HEK293 (cell line): ENCODE data around the gene KRT222.

Experiments used
- GLI2 ChIP-seq: fragments of 450-650 bp; formaldehyde crosslinking; IDR thresholded peaks from 2 replicates; pipeline ENCODE4; 2017; ENCODE audit warnings: missing biosample characterization, missing genetic modification characterization, low read depth, borderline replicate concordance
- HOXC10 ChIP-seq: sonication (generic); formaldehyde crosslinking; IDR thresholded peaks from 2 replicates; pipeline ENCODE4 v1.8.1; 2023; ENCODE audit warnings: mild to moderate bottlenecking, missing genetic modification reagents
- KLF1 ChIP-seq: fragments of 450-650 bp; formaldehyde crosslinking; IDR thresholded peaks from 2 replicates; pipeline ENCODE4 v1.5.1; 2016; ENCODE audit warnings: missing biosample characterization, missing genetic modification characterization
- MZF1 ChIP-seq: fragments of 450-650 bp; formaldehyde crosslinking; IDR thresholded peaks from 2 replicates; pipeline ENCODE4 v1.5.1; 2017; ENCODE audit warnings: missing biosample characterization, missing genetic modification characterization, borderline replicate concordance
- ZBTB1 ChIP-seq: fragments of 450-650 bp; formaldehyde crosslinking; IDR thresholded peaks from 2 replicates; pipeline ENCODE4 v1.5.1; 2016; ENCODE audit warnings: missing biosample characterization, missing genetic modification characterization
- ZEB2 ChIP-seq: fragments of 450-650 bp; formaldehyde crosslinking; IDR thresholded peaks from 2 replicates; pipeline ENCODE4 v1.5.1; 2016; ENCODE audit warnings: missing biosample characterization, missing genetic modification characterization
- ZNF10 ChIP-seq: fragments of 450-650 bp; formaldehyde crosslinking; IDR thresholded peaks from 2 replicates; pipeline ENCODE4 v1.5.1; 2017; ENCODE audit warnings: missing biosample characterization, missing genetic modification characterization
- ZNF114 ChIP-seq: fragments of 450-650 bp; formaldehyde crosslinking; IDR thresholded peaks from 2 replicates; pipeline ENCODE4 v1.5.0; 2017; ENCODE audit warnings: missing biosample characterization, missing genetic modification characterization
- ZNF133 ChIP-seq: fragments of 450-650 bp; formaldehyde crosslinking; IDR thresholded peaks from 2 replicates; pipeline ENCODE4 v1.5.1; 2016; ENCODE audit warnings: missing biosample characterization, missing genetic modification characterization
- ZNF138 ChIP-seq: fragments of 450-650 bp; formaldehyde crosslinking; IDR thresholded peaks from 2 replicates; pipeline ENCODE4 v1.5.1; 2016; ENCODE audit warnings: missing biosample characterization, missing genetic modification characterization, borderline replicate concordance
- ZNF16 ChIP-seq: fragments of 450-650 bp; formaldehyde crosslinking; IDR thresholded peaks from 2 replicates; pipeline ENCODE4 v1.5.1; 2016; ENCODE audit warnings: low read depth, missing biosample characterization, missing genetic modification characterization
- ZNF324 ChIP-seq: fragments of 450-650 bp; formaldehyde crosslinking; IDR thresholded peaks from 2 replicates; pipeline ENCODE4 v1.5.1; 2016; ENCODE audit warnings: missing biosample characterization, missing genetic modification characterization
- ZNF341 ChIP-seq: fragments of 450-650 bp; formaldehyde crosslinking; IDR thresholded peaks from 2 replicates; pipeline ENCODE4; 2016; ENCODE audit warnings: low read depth, missing biosample characterization, missing genetic modification characterization
- ZNF366 ChIP-seq: fragments of 450-650 bp; formaldehyde crosslinking; conservative IDR thresholded peaks from 2 replicates; pipeline ENCODE4 v1.5.1; 2016; ENCODE audit warnings: missing biosample characterization, missing genetic modification characterization
- ZNF473 ChIP-seq: fragments of 450-650 bp; formaldehyde crosslinking; IDR thresholded peaks from 2 replicates; pipeline ENCODE4 v1.5.1; 2017; ENCODE audit warnings: missing biosample characterization, missing genetic modification characterization
- ZNF510 ChIP-seq: fragments of 450-650 bp; formaldehyde crosslinking; IDR thresholded peaks from 2 replicates; pipeline ENCODE4 v1.5.1; 2018; ENCODE audit warnings: mild to moderate bottlenecking, missing genetic modification characterization, missing biosample characterization; ENCODE audit not compliant: insufficient replicate concordance
- ZNF558 ChIP-seq: fragments of 450-650 bp; formaldehyde crosslinking; IDR thresholded peaks from 2 replicates; pipeline ENCODE4 v1.5.1; 2016; ENCODE audit warnings: missing biosample characterization, missing genetic modification characterization
- ZNF629 ChIP-seq: fragments of 450-650 bp; formaldehyde crosslinking; IDR thresholded peaks from 2 replicates; pipeline ENCODE4 v1.5.1; 2017; ENCODE audit warnings: missing biosample characterization, missing genetic modification characterization
- ZNF654 ChIP-seq: fragments of 450-650 bp; formaldehyde crosslinking; IDR thresholded peaks from 2 replicates; pipeline ENCODE4 v1.5.1; 2016; ENCODE audit warnings: low read depth, missing biosample characterization, missing genetic modification characterization
- ZNF670 ChIP-seq: fragments of 450-650 bp; formaldehyde crosslinking; IDR thresholded peaks from 2 replicates; pipeline ENCODE4 v1.5.1; 2016; ENCODE audit warnings: missing biosample characterization, missing genetic modification characterization, low read depth
- ZNF677 ChIP-seq: fragments of 450-650 bp; IDR thresholded peaks from 2 replicates; pipeline ENCODE4 v1.5.0; 2018; ENCODE audit warnings: missing biosample characterization, mild to moderate bottlenecking, missing genetic modification characterization, moderate library complexity
- ZNF792 ChIP-seq: fragments of 450-650 bp; formaldehyde crosslinking; IDR thresholded peaks from 2 replicates; pipeline ENCODE4 v1.5.1; 2016; ENCODE audit warnings: missing biosample characterization, missing genetic modification characterization
- ZNF830 ChIP-seq: fragments of 450-650 bp; IDR thresholded peaks from 2 replicates; pipeline ENCODE4 v1.5.0; 2018; ENCODE audit warnings: missing biosample characterization, missing genetic modification characterization, low read depth, mild to moderate bottlenecking, moderate library complexity
- TF ChIP-seq, protein P1 (sequence below): fragments of 450-650 bp; formaldehyde crosslinking; IDR thresholded peaks from 2 replicates; pipeline ENCODE4 v1.5.1; 2017; ENCODE audit warnings: missing biosample characterization, missing genetic modification characterization
- TF ChIP-seq, protein P2 (sequence below): fragments of 450-650 bp; formaldehyde crosslinking; IDR thresholded peaks from 2 replicates; pipeline ENCODE4 v1.5.1; 2017; ENCODE audit warnings: missing biosample characterization, missing genetic modification characterization
- TF ChIP-seq, protein P3 (sequence below): fragments of 450-650 bp; formaldehyde crosslinking; IDR thresholded peaks from 2 replicates; pipeline ENCODE4 v1.5.1; 2016; ENCODE audit warnings: missing biosample characterization, missing genetic modification characterization
- TF ChIP-seq, protein P4 (sequence below): fragments of 450-650 bp; formaldehyde crosslinking; IDR thresholded peaks from 2 replicates; pipeline ENCODE4 v1.5.1; 2016; ENCODE audit warnings: missing biosample characterization, missing genetic modification characterization
- TF ChIP-seq, protein P5 (sequence below): fragments of 450-650 bp; formaldehyde crosslinking; IDR thresholded peaks from 2 replicates; pipeline ENCODE4 v1.5.1; 2016; ENCODE audit warnings: missing biosample characterization, missing genetic modification characterization
- TF ChIP-seq, protein P6 (sequence below): fragments of 450-650 bp; formaldehyde crosslinking; IDR thresholded peaks from 2 replicates; pipeline ENCODE4 v1.5.1; 2017; ENCODE audit warnings: missing biosample characterization, missing genetic modification characterization

The KRT222 gene

DNA sequence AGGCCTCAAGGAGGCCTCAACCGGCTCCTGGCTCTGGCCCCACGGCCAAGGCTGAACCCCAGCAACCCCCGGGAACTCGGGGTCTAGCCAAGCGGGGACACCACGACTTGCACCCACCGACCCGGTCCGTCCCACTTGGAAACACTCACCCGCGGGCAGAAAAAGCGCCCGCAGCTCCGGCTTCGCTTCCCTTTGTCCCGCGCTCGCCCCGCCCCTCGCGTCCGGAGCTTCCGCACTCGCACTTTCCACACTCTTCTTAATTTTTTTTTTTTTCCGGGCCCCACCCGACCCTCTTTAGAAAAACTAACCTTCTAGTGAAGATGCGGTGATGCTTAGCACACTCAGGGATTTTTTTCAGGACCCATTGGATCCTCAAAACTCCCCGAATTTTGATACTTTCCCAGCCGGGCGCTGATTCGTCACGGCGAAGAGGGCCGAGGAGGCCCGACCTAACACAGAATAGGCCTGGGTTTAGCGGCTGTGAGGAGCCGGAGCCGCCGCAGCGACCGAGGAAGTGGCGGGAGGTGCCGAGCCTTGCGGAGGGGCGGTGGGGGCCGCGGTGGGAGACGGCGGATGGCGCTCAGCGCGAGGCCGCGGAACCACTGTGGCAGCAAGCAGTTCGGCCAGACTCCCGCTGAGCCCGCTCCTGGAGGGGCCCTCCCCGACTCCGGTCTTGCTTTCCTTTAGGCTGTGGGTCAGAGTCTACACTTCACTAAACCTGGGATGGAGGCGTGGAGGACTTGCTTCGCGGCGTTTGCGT lies 17.2 kb downstream of the KRT222 start, which contains the start of gene SMARCE1 (continued):
- TF ChIP-seq ZNF677 (tag by site-specific recombination) (no peak), ZEB2 (peak; percentile 53; the same call in 1 of the 2 replicates), HOXC10 (no peak), ZNF558 (tag by site-specific recombination) (no peak), ZNF510 (tag by site-specific recombination) (no peak), ZNF792 (tag by site-specific recombination) (peak; percentile 41; the same call in 1 of the 2 replicates), ZNF114 (tag by site-specific recombination) (no peak), KLF1 (peak; percentile 39; the same call in 1 of the 2 replicates), ZNF324 (no peak), ZNF341 (peak; percentile 51), ZNF133 (tag by site-specific recombination) (no peak), ZNF366 (tag by site-specific recombination) (0 out of 2 replicates have a peak, but pooled peaks have one; percentile 11), ZNF654 (tag by site-specific recombination) (no peak), ZNF830 (tag by site-specific recombination) (no peak), ZNF10 (tag by site-specific recombination) (peak; percentile 29; the same call in 1 of the 2 replicates), ZNF16 (tag by site-specific recombination) (no peak), ZNF473 (tag by site-specific recombination) (no peak; the same call in 1 of the 2 replicates), ZNF670 (tag by site-specific recombination) (no peak), ZBTB1 (tag by site-specific recombination) (no peak), GLI2 (tag by site-specific recombination) (no peak), MZF1 (tag by site-specific recombination) (no peak), ZNF138 (no peak), ZNF629 (peak; percentile 48; the same call in 1 of the 2 replicates)
- TF ChIP-seq, protein P1, sequence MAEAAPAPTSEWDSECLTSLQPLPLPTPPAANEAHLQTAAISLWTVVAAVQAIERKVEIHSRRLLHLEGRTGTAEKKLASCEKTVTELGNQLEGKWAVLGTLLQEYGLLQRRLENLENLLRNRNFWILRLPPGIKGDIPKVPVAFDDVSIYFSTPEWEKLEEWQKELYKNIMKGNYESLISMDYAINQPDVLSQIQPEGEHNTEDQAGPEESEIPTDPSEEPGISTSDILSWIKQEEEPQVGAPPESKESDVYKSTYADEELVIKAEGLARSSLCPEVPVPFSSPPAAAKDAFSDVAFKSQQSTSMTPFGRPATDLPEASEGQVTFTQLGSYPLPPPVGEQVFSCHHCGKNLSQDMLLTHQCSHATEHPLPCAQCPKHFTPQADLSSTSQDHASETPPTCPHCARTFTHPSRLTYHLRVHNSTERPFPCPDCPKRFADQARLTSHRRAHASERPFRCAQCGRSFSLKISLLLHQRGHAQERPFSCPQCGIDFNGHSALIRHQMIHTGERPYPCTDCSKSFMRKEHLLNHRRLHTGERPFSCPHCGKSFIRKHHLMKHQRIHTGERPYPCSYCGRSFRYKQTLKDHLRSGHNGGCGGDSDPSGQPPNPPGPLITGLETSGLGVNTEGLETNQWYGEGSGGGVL (tag by site-specific recombination) = peak; percentile 57
- TF ChIP-seq, protein P2, sequence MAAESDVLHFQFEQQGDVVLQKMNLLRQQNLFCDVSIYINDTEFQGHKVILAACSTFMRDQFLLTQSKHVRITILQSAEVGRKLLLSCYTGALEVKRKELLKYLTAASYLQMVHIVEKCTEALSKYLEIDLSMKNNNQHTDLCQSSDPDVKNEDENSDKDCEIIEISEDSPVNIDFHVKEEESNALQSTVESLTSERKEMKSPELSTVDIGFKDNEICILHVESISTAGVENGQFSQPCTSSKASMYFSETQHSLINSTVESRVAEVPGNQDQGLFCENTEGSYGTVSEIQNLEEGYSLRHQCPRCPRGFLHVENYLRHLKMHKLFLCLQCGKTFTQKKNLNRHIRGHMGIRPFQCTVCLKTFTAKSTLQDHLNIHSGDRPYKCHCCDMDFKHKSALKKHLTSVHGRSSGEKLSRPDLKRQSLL = peak; percentile 53
- TF ChIP-seq, protein P3, sequence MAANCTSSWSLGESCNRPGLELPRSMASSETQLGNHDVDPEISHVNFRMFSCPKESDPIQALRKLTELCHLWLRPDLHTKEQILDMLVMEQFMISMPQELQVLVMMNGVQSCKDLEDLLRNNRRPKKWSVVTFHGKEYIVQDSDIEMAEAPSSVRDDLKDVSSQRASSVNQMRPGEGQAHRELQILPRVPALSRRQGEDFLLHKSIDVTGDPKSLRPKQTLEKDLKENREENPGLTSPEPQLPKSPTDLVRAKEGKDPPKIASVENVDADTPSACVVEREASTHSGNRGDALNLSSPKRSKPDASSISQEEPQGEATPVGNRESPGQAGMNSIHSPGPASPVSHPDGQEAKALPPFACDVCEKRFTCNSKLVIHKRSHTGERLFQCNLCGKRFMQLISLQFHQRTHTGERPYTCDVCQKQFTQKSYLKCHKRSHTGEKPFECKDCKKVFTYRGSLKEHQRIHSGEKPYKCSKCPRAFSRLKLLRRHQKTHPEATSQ = peak; percentile 51
- TF ChIP-seq, protein P4, sequence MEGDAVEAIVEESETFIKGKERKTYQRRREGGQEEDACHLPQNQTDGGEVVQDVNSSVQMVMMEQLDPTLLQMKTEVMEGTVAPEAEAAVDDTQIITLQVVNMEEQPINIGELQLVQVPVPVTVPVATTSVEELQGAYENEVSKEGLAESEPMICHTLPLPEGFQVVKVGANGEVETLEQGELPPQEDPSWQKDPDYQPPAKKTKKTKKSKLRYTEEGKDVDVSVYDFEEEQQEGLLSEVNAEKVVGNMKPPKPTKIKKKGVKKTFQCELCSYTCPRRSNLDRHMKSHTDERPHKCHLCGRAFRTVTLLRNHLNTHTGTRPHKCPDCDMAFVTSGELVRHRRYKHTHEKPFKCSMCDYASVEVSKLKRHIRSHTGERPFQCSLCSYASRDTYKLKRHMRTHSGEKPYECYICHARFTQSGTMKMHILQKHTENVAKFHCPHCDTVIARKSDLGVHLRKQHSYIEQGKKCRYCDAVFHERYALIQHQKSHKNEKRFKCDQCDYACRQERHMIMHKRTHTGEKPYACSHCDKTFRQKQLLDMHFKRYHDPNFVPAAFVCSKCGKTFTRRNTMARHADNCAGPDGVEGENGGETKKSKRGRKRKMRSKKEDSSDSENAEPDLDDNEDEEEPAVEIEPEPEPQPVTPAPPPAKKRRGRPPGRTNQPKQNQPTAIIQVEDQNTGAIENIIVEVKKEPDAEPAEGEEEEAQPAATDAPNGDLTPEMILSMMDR (tag by site-specific recombination) = no peak
- TF ChIP-seq, protein P5, sequence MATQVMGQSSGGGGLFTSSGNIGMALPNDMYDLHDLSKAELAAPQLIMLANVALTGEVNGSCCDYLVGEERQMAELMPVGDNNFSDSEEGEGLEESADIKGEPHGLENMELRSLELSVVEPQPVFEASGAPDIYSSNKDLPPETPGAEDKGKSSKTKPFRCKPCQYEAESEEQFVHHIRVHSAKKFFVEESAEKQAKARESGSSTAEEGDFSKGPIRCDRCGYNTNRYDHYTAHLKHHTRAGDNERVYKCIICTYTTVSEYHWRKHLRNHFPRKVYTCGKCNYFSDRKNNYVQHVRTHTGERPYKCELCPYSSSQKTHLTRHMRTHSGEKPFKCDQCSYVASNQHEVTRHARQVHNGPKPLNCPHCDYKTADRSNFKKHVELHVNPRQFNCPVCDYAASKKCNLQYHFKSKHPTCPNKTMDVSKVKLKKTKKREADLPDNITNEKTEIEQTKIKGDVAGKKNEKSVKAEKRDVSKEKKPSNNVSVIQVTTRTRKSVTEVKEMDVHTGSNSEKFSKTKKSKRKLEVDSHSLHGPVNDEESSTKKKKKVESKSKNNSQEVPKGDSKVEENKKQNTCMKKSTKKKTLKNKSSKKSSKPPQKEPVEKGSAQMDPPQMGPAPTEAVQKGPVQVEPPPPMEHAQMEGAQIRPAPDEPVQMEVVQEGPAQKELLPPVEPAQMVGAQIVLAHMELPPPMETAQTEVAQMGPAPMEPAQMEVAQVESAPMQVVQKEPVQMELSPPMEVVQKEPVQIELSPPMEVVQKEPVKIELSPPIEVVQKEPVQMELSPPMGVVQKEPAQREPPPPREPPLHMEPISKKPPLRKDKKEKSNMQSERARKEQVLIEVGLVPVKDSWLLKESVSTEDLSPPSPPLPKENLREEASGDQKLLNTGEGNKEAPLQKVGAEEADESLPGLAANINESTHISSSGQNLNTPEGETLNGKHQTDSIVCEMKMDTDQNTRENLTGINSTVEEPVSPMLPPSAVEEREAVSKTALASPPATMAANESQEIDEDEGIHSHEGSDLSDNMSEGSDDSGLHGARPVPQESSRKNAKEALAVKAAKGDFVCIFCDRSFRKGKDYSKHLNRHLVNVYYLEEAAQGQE (tag by site-specific recombination) = peak; percentile 43
- TF ChIP-seq, protein P6, sequence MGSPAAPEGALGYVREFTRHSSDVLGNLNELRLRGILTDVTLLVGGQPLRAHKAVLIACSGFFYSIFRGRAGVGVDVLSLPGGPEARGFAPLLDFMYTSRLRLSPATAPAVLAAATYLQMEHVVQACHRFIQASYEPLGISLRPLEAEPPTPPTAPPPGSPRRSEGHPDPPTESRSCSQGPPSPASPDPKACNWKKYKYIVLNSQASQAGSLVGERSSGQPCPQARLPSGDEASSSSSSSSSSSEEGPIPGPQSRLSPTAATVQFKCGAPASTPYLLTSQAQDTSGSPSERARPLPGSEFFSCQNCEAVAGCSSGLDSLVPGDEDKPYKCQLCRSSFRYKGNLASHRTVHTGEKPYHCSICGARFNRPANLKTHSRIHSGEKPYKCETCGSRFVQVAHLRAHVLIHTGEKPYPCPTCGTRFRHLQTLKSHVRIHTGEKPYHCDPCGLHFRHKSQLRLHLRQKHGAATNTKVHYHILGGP (tag by site-specific recombination) = no peak
